B cell (primary cell): ENCODE data around the gene DYRK4.

Source experiments
- CTCF ChIP-seq: fragments of 200-600 bp; IDR thresholded peaks from one replicate; pipeline ENCODE4 v1.8.0; 2022; ENCODE audit warnings: antibody characterized with exemption, mild to moderate bottlenecking
- EZH2 ChIP-seq: IDR thresholded peaks from 2 replicates; pipeline ENCODE4 v1.6.1; 2012; ENCODE audit warnings: borderline replicate concordance, low read depth, mild to moderate bottlenecking, moderate library complexity, low read length; ENCODE audit not compliant: insufficient read depth, poor library complexity, severe bottlenecking

DNA sequence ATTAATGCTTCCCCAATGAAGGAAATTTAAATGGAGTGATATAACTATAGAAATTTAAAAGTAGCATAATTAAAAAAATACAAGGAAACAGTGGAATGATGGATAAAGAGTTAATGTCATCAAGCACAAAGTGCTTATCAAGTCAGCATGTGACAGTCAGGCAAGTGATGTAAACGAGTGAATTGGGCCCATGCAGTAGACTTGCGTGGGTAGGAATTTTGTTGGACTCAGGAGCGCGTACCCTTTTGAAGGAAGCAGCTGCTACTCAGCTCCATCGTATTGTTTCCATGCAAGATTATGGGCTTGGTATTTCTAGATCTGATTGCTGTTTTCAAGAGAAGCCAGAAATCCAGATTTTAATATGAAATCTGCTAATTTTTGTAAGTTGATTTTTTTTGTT is 4.4 kb upstream of the DYRK4 start:
- TF ChIP-seq CTCF (no peak), EZH2 (no peak)
